Suppressor macrophage treated with lipopolysaccharide for 1 hour (primary cell): ENCODE data around the gene SLC22A8.
"Not testable (repeated sequence)": the region's sequence is repeated elsewhere in the genome, so short reads cannot be mapped to it uniquely, and the experiment has no call there.

ENCODE experiments used
- DNase-seq, 3 donors: peaks; one replicate each; pipeline ENCODE4 v3.0.0-alpha.2; 2020 to 2022

Gene SLC22A8

GRCh38 chr11:63015521-63016215 is at the start of gene SLC22A8:
SLC22A8 (minus strand) TSS chr11:63015841; CDS start chr11:63014958, 883 bp downstream.
- DNase-seq: no peak

GRCh38 chr11:63046203-63046602 is 30.6 kb upstream of the SLC22A8 start:
- DNase-seq: not testable (repeated sequence)

- DNase-seq: peak; percentile 69 to 79 (median 74)
Measured at GRCh38 chr11:63042596-63042995, 27.0 kb upstream of the SLC22A8 start.

DNA sequence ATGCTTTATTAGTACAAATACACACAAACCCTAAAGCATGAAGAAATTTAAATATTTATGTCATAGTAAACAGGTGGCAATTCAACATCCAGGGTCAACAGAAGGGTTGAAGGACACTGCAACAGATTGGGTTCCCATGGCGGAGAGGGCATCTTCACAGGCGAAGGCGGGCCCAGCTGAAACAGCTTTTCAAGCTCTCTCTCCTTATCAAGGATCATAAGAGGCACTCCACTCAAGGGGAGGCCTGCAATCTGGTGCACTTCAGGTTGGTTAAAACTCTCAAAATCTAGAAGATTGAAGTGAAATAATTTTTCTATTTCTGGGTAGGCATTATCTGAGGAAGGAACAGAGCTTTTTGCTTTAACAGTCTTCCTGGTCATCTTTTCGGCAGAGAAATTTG is 16.8 kb upstream of the SLC22A8 start:
- DNase-seq: no peak

DNA sequence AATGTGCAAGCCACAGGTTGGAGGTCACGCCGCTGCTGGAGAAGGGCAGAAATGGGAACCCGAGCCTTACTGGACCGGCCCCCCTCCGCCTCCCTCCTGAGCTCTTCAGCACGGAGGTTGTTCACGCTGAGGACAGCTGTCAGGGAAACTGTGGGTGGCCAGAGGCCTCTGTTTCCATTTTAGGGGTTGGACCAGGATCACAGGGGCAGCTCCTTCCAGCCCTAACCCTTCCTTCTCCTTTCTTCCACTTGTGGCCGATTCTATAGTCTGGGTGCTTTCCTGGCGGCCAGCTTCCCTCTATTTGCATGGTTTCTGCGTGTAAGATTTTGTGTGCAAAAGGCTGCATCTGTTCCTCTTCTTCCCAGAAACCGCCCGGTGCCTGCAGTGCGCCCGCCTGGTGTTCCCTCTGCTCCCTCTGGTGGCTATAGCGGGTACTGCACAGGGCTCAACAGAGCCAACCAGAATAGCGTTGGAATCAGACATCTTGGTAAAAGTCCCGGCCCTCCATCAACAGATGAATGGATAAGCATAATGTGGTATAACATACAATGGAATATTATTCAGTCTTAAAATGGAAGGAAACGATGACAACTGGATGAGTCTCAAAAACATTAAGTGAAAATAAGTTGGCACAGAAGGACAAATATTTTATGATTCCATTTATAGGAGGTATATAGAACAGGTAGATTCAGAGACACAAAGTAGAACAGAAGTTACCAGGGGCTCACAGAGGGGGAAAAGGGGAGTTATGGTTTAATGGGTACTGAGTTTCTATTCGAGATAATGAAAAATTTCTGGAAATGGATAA is 8.4 kb upstream of the SLC22A8 start:
- peak; percentile 96 to 97 (median 96) for DNase-seq

DNA sequence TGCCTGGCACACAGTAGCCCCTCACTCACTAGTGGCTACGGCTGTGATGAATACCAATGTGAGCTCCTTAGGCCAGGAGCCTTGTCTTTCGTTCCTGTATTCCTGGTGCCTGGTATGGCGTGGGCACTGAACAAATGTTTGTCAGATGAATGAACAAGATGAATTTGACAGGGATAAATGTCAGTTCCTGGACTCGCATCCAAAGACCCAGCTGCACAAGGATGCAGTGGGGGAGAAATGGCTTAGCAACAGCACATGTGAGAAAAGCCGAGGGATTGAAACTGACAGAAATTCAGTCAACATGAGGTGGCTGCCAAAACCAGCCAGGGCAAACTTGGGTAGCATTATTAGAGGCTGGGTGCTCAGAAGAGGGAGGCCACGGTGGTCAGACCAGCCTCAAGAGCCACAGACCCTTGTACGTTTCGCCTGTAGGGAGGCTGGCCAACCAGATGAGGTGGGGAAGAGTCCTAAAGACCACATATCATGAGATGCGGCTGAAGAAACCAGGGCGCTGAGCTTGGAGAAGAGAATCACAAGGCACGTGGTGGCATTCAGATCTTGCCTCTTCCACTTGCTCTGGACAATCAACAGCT is 7.7 kb upstream of the SLC22A8 start:
- no peak for DNase-seq

GRCh38 chr11:63022441-63022840 is 6.8 kb upstream of the SLC22A8 start:
- DNase-seq: no peak

DNA sequence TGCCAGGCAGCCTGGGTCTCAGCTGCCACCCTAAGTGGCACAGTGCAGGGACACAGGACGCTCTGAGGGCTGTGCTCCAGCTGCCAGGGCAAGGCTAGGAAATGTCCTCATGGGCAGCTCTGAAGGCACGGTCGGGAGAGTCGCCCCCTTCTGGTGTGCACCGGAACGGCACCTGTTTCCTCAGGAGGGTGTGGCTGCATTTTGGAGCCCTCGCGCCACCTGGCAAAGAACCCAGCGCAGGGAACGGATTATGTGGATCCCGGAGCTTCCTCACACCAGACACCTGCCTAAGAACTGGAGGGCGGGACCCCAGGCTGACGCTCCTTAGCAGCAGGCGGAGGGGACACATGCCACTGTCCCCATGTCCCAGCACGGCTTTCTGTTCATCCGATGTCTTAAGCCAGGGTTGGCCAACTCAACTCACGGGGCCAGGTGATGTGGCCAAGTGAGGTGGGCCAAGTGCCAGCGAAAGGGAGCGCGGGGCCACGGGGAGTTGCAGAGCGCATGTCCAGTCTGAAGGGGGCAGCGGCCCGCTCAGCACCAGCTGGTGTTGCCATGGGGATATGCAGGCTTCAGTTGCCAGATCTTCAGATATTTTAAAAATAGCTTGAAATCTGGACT is 5.1 kb upstream of the SLC22A8 start:
- DNase-seq: peak; percentile 24 to 34 (median 31)

DNA sequence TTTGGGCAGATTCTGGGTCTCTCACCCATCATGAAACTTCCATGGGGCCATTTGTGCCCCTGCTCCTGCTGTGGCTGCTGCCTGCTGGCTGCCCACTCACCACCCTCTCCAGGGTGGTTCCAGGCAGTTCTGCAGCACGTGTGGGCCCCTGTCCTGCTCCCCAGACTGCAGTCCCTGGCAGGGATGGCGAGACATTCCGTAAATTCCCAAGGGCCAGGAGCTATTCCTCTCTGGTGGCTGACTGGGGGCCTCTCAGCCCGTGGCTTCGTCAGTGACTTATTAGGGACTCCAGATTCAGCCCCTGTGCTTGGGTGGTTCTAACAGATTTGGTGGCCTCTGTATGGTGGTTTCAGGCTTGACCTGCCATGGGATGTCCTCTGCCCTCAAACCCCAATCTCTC is 3.9 kb upstream of the SLC22A8 start:
- DNase-seq: no peak

DNA sequence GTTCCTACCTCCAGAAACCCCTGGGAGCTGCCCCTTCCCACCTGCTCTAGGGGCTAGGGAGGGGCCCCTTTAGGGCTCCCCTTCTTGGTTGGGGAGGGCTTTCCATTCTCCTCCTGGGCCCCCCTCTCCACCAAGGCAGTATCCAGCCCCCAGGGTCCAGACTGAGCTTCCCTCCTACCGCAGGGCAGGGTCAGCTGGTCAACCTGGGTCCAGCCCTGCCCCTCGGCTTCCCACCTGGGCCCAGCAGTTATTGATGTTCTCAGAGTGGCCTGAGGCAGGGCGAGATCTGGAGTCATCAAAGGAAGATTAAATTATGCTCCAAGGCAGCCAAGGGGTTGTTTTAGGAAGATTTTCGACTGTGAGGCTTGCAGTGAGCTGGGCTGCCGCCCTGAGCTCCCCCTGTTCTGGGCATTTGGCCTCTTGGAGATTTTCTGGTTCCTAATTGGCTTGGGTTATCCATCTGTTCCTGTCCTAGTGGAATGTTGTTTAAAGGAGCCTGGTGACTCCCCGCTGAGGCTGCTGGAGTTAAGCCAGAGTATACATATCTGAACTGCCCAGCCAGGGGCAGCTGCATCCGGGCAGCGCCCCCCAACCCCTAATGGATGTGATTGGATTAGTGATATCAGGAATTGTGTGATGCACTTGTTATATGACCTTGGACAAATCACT is 1.8 kb upstream of the SLC22A8 start:
- no peak for DNase-seq

DNA sequence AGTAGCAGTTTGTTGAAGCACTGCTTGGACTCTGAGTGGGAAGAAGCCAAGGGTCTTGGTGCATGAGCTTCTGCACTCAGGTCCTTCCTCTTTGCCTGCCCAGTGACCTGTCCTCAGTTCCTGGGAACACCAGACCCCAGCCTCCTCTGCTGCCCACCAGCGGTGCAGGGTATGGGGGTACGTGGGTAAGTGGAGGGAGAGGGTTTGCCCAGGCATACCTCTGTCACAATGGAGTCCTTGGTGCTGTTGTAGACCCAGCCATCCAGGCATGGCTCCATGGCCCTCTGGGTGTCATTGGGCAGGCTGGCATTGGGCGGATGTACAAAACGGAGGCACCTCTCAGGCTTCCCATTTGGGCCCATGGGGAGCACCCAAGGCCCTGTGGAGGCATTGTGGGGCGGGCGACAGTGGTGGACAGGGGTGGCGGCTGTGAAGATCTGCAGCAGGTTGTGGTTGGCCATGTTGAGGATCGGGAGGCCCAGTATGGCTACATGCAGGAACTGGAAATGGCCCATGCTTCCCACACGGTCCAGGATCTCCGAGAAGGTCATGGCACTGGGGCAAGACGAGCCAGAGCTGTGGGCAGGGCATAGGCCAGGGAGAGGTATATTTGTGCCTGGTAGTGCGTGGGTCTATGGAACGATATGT is 1.1 kb downstream of the SLC22A8 start:
- DNase-seq: no peak

GRCh38 chr11:63012839-63013238 is 2.8 kb downstream of the SLC22A8 start:
- no peak for DNase-seq

GRCh38 chr11:63012430-63012829 is 3.2 kb downstream of the SLC22A8 start:
- DNase-seq: no peak

DNA sequence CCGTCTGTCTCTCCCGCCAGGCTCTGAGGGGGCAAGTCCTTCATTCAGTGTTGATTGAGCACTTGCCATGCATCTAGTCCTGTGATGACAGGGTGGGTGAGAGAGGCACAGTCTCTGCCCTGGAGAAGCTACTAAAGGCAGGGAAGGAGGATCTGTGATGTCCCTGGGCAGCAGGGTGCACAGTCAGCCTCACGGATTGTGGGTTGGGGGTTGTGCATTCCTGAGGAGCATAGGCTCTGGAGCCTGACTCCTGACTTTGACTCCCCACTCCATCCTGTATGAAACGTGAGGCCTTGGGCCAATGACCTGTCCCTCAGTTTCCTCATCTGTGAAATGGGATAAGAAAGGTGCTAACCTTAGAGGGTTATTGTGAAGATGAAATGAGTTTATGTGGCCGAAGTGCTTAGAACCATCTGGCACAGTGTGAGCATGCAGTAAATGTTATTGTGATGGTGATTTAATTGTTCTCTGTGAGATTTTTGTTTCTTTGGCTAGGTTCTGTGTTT is 4.7 kb downstream of the SLC22A8 start:
- no peak for DNase-seq

DNA sequence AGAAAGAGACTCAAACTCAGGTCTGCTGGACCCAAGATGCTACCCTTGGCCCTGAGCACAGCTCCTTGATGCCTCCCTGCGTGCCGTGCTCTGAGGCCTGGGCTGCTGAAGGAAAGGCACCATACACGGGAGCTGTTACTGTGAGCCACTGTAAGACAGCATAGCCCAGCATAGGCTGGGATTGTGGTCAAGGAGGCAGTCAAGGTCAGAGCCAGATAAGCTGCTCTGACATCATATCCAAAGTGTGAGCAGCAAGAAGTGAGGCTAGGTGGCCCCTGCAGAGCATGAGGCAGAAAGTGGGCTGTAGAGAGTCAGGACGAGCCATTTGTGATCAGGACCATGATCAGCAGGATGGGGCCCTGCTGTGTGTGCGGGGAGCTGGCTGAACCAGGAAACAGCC is 7.7 kb downstream of the SLC22A8 start:
- DNase-seq: no peak

DNA sequence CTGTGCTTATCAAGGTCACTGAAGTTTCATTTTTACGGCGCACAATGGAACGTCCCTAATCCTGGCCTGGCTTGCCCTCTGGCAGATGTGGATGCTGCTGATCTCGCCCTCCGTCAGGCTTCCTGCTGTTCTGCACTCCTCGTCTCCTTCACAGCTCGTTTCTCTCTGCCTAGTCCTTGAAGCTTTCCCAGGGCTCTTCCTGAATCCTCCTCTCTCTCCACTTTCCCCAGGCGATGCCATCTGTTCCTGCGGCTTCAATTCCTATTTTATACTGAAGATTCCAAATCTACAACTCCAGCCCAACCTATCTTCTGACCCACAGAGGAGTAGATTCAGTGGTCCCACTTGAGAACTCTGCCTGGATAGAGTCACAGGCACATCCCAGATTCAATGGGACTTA is 14.2 kb downstream of the SLC22A8 start:
- no peak for DNase-seq

DNA sequence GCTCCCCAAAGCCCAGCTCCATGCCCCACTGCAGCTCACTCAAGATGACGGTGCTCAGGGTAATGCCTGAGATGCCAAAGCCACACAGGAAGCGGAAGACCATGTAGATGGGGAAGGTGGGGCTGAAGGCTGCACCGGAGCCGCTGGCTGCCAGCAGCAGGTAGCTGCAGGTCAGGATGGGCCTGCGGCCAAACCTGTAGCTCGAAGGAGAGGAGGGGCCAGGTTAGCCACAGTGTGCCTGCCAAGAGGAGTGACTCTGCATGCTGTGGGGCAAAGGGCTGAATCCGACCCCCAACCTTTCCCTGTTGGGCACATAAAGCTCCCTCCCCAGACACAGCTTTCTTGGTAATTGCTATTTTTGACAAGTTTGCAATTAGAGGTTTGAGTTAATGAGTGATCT is 16.0 kb downstream of the SLC22A8 start:
- DNase-seq: no peak

GRCh38 chr11:62999156-62999555 is 16.5 kb downstream of the SLC22A8 start:
- no peak for DNase-seq

GRCh38 chr11:62996271-62996670 is 19.4 kb downstream of the SLC22A8 start:
- no peak for DNase-seq

DNA sequence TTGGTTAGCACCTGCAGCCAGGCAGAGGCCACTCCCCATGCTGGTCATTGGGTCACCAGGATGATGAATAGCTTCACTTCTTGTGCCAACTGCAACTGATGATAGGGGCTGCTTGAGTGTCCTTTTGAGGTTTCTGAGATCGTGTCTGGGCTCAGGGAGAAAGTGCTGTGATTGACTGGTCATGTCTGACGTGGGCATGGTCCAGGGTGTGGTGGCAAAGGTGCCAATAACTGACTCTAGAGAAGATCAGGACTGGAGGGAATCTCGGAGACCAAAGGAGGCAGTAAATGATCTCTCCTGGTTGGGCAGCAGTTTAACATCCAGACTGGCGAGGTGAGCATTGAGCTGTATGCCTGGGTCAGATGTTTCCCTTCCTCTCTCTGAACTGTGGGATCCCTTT is 20.9 kb downstream of the SLC22A8 start:
- no peak for DNase-seq

- no peak for DNase-seq
Measured at GRCh38 chr11:62988276-62988675, 27.4 kb downstream of the SLC22A8 start.
